Cardiac muscle cell (in vitro differentiated cells and primary cell): ENCODE measurements around the gene VAT1L. TPM values are rescaled to one million over a fixed set of nuclear protein-coding genes. Genes with fewer than 3 reads are reported as not detected.

ENCODE experiments used
- DNase-seq, 2 donors: peaks; one replicate each; pipeline versions ENCODE4 v3.0.0 to v3.0.0-alpha.2; 2010 to 2017; ENCODE audit warnings: low read depth in 1 of 2, low spot score in 1 of 2
- H3K27ac ChIP-seq: fragments of 200-600 bp; sonication (generic); 2 replicates; pipeline ENCODE4 v1.5.1; 2016
- H3K27me3 ChIP-seq: fragments of 200-600 bp; sonication (generic); 2 replicates; pipeline ENCODE4 v1.6.0; 2016; ENCODE audit warnings: control low read depth
- H3K36me3 ChIP-seq: fragments of 200-600 bp; sonication (generic); 2 replicates; pipeline ENCODE4 v1.5.1; 2016; ENCODE audit warnings: control low read depth
- H3K4me1 ChIP-seq: fragments of 200-600 bp; sonication (generic); 2 replicates; pipeline ENCODE4 v1.8.1; 2017; ENCODE audit warnings: low read depth, mild to moderate bottlenecking, mixed run types
- H3K4me3 ChIP-seq: fragments of 200-600 bp; sonication (generic); 2 replicates; pipeline ENCODE4 v1.5.1; 2016; ENCODE audit warnings: mild to moderate bottlenecking
- H3K9me3 ChIP-seq: fragments of 200-600 bp; sonication (generic); 2 replicates; pipeline ENCODE4 v1.5.1; 2017; ENCODE audit warnings: low read depth, mild to moderate bottlenecking, control low read depth
- polyA plus RNA-seq: library from polyadenylated mRNA; unstranded; fragments of >200 nt; fragmentation: Nextera tagmentation; extraction: Ambion mirVana; gene quantifications from 2 replicates; pipeline ENCODE4 v1.2.1, GENCODE V29; 2016
- total RNA-seq: library from RNA; depleted of rRNA; stranded (reverse); fragments of >200 nt; gene quantifications from 2 replicates; pipeline ENCODE4 v1.2.3, GENCODE V29; 2016
- TF ChIP-seq, protein P1 (sequence below): IDR thresholded peaks from 2 replicates; pipeline ENCODE4 v1.5.1; 2012; ENCODE audit warnings: low read depth, mild to moderate bottlenecking, low read length

Gene VAT1L
- total and polyA plus RNA-seq, 2 experiments from 2014 or later, result 1.5 to 2.4 TPM

DNA sequence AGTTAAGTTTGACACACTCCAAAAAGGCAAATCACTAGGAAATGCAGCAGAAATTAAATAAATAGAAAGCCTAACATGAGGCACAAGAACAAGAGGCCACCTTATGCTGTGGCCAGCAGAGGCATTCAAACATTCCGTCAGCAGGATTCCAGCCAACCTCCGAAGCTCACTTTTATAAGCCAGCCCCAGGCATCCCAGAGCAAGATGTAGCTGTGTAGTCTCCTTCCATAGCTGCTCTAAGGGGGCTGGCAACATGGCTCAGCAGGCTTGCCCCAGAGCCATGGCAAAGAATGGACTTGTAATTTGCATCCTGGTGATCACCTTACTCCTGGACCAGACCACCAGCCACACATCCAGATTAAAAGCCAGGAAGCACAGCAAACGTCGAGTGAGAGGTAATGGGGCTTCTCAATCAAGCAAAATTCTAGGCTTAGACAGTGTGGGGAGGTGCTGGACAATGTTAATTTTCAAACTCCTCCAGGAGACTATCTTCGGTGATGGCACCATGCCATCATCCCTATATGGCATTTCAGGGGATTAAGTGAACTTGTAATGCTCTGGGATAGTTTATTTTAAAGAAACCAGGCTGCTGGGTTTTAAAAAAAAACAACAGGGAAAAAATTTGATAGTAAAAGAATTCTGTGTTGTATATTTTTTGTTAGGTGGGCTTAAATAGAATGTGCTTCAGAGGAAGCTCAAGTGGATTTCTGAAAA lies 234.1 kb downstream of the VAT1L start, which contains the start of gene CLEC3A:
CLEC3A (plus strand) TSS at position 202 of the 714 bp plus-strand sequence; CDS start at position 281, 79 bp downstream.
- TF ChIP-seq, protein P1, sequence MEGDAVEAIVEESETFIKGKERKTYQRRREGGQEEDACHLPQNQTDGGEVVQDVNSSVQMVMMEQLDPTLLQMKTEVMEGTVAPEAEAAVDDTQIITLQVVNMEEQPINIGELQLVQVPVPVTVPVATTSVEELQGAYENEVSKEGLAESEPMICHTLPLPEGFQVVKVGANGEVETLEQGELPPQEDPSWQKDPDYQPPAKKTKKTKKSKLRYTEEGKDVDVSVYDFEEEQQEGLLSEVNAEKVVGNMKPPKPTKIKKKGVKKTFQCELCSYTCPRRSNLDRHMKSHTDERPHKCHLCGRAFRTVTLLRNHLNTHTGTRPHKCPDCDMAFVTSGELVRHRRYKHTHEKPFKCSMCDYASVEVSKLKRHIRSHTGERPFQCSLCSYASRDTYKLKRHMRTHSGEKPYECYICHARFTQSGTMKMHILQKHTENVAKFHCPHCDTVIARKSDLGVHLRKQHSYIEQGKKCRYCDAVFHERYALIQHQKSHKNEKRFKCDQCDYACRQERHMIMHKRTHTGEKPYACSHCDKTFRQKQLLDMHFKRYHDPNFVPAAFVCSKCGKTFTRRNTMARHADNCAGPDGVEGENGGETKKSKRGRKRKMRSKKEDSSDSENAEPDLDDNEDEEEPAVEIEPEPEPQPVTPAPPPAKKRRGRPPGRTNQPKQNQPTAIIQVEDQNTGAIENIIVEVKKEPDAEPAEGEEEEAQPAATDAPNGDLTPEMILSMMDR, result no peak
- Histone ChIP-seq H3K4me3 (no peak within 1 kb of the TSS), H3K27ac (no peak within 1 kb of the TSS), H3K9me3 (no peaks in the 10 kb centered on the region), H3K4me1 (no peaks in the 10 kb centered on the region), H3K27me3 (no peaks in the 10 kb centered on the region), H3K36me3 (no peaks in the 10 kb centered on the region)
- DNase-seq, result no peak

DNA sequence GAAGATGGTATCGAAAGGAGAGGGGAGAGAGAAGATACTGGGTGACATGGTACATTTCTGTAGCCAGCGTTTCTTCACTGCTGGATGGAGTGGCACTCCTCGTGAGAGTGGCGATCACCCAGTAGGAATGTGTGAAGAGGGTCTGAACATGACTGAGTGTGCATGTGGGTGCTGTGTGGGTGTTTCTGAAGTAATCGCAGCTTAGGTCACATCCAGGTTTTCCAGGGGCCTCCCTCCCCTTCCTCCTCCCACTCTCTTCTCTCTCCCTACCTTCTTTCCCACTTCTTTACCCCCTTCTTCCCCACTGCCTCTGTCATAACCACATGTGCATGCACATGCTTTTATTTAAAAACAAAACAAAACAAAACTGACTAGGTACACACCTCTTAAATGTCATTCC lies 235.8 kb downstream of the VAT1L start:
- H3K27me3 ChIP-seq, result no peaks in the 10 kb centered on the region
- H3K9me3 ChIP-seq, result no peaks in the 10 kb centered on the region
- H3K27ac ChIP-seq, result no peak overlapping the region
- TF ChIP-seq, protein P1, result no peak
- H3K4me3 ChIP-seq, result no peak overlapping the region
- no peaks in the 10 kb centered on the region for H3K36me3 ChIP-seq
- H3K4me1 ChIP-seq, result no peaks in the 10 kb centered on the region
- no peak for DNase-seq

DNA sequence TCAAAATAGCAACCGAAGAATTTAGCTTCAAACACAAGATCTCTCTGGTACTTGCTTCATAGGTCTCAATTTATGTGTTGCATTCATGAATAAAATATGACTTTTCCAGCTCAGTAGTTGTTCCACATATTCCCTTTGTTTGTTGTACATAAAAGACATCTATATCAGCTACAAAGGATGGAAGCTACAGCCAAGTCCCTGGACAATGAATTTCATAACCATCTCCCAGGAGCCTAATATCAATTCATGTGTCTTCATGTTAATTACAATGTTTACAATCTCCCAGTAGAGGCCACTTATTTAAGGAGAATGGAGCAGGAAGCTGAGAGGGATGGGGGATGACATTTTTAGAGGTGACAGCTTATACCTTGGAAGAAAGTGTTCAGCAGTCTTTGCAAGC lies 237.3 kb downstream of the VAT1L start:
- TF ChIP-seq, protein P1, result no peak
- Histone ChIP-seq H3K4me1 (no peaks in the 10 kb centered on the region), H3K4me3 (no peak overlapping the region), H3K27ac (no peak overlapping the region), H3K27me3 (no peaks in the 10 kb centered on the region), H3K9me3 (no peaks in the 10 kb centered on the region), H3K36me3 (no peaks in the 10 kb centered on the region)
- no peak for DNase-seq

DNA sequence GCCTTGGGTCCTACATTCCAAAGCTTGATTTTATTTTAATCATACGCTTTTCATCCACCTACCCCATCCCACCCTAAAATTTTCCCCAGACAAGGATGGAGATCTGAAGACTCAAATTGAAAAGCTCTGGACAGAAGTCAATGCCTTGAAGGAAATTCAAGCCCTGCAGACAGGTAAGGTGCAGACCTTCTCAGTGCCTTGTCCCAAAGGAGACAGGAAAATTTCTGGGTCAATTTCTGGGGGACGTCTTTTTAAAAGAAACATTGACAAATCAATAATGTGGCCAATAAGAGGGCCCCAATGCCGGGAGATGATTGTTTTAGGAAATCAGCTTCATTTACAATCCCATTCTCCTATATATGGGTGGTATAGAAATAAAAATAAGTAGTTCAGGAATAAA lies 239.7 kb downstream of the VAT1L start:
- no peak for DNase-seq
- TF ChIP-seq, protein P1, result no peak
- H3K27me3 ChIP-seq, result no peaks in the 10 kb centered on the region
- no peaks in the 10 kb centered on the region for H3K9me3 ChIP-seq
- no peaks in the 10 kb centered on the region for H3K4me1 ChIP-seq
- H3K27ac ChIP-seq, result no peak overlapping the region
- H3K36me3 ChIP-seq, result no peaks in the 10 kb centered on the region
- H3K4me3 ChIP-seq, result no peak overlapping the region

Other genes with a start within 250 kb of the VAT1L start
- gene NUDT7, start 66.0 kb upstream of the VAT1L start, total RNA-seq, result 11.8 and 12.2 TPM in 2 replicates
- gene NUDT7, start 66.0 kb upstream of the VAT1L start, polyA plus RNA-seq, result 21.9 and 42.6 TPM in 2 replicates
- gene CLEC3A, start 234.0 kb downstream of the VAT1L start, total RNA-seq, result not detected in 2 replicates
- gene CLEC3A, start 234.0 kb downstream of the VAT1L start, polyA plus RNA-seq, result not detected in 2 replicates